NCI-H748 treated with DMSO at 0.1 percent for 48 hours (cell line): Measurements from ENCODE around the gene PAEP.

Source experiments
- DNase-seq: peaks from one replicate; lab custom pipeline; 2025; lab: John Stamatoyannopoulos, UW

PAEP gene

GRCh38 chr9:135601988-135602387 lies 40.4 kb downstream of the PAEP start:
- DNase-seq = no peak

- peak; percentile 8 for DNase-seq
Measured at GRCh38 chr9:135602789-135603481, 41.4 kb downstream of the PAEP start.

GRCh38 chr9:135604437-135605237 lies 43.1 kb downstream of the PAEP start:
- no peak for DNase-seq

GRCh38 chr9:135605238-135605781 lies 43.8 kb downstream of the PAEP start:
- no peak for DNase-seq

GRCh38 chr9:135606885-135607259 lies 45.3 kb downstream of the PAEP start:
- no peak for DNase-seq

GRCh38 chr9:135607401-135608293 lies 46.1 kb downstream of the PAEP start:
- DNase-seq = no peak

GRCh38 chr9:135608294-135608998 lies 46.9 kb downstream of the PAEP start:
- no peak for DNase-seq

GRCh38 chr9:135608999-135609317 lies 47.4 kb downstream of the PAEP start:
- no peak for DNase-seq

GRCh38 chr9:135609366-135609955 lies 47.9 kb downstream of the PAEP start:
- no peak for DNase-seq

- no peak for DNase-seq
Measured at GRCh38 chr9:135610290-135611141, 49.0 kb downstream of the PAEP start.

- no peak for DNase-seq
Measured at GRCh38 chr9:135611142-135611874, 49.8 kb downstream of the PAEP start.

GRCh38 chr9:135611875-135612209 lies 50.3 kb downstream of the PAEP start:
- DNase-seq = no peak

- DNase-seq = no peak
Measured at GRCh38 chr9:135612437-135612836, 50.9 kb downstream of the PAEP start.

GRCh38 chr9:135612981-135613910 lies 51.7 kb downstream of the PAEP start:
- no peak for DNase-seq

- DNase-seq = no peak
Measured at GRCh38 chr9:135613946-135614805, 52.6 kb downstream of the PAEP start.

- no peak for DNase-seq
Measured at GRCh38 chr9:135614821-135615665, 53.5 kb downstream of the PAEP start.
